Calu3 (cell line): ENCODE results near the gene PHC2. TPM values are rescaled to one million over a fixed set of nuclear protein-coding genes. Genes with fewer than 3 reads are reported as not detected.
"Not testable (repeated sequence)": the region's sequence is repeated elsewhere in the genome, so short reads cannot be mapped to it uniquely, and the experiment has no call there.

Source experiments
- BruUV-seq: library from RNA; stranded (reverse); fragments of 400-500 nt; replicated peaks from 2 replicates; lab custom pipeline; 2021; lab: Mats Ljungman, UMichigan
- CTCF ChIA-PET: fragments of 300-600 bp; sonication (Branson Sonifier 250); formaldehyde crosslinking; loops from one replicate; lab custom pipeline; 2022; ENCODE audit warnings: antibody characterized with exemption; lab: Charles Lee
- DNase-seq: peaks from one replicate; pipeline ENCODE4 v3.0.0; 2022
- H3K27ac Mint-ChIP-seq: one replicate; pipeline ENCODE4 v1.8.0; 2022; ENCODE audit warnings: mixed read lengths; ENCODE audit not compliant: unreplicated experiment
- H3K27me3 Mint-ChIP-seq: one replicate; pipeline ENCODE4 v1.8.0; 2022; ENCODE audit warnings: mixed read lengths; ENCODE audit not compliant: unreplicated experiment
- H3K36me3 Mint-ChIP-seq: one replicate; pipeline ENCODE4 v1.8.0; 2022; ENCODE audit warnings: mild to moderate bottlenecking, moderate library complexity, mixed read lengths; ENCODE audit not compliant: insufficient read depth, unreplicated experiment
- H3K4me1 Mint-ChIP-seq: one replicate; pipeline ENCODE4 v1.8.0; 2022; ENCODE audit warnings: mild to moderate bottlenecking, low read depth, mixed read lengths; ENCODE audit not compliant: unreplicated experiment
- H3K4me3 Mint-ChIP-seq: one replicate; pipeline ENCODE4 v1.8.0; 2022; ENCODE audit warnings: mild to moderate bottlenecking, low read depth, moderate library complexity, mixed read lengths; ENCODE audit not compliant: unreplicated experiment
- H3K9me3 Mint-ChIP-seq: one replicate; pipeline ENCODE4 v1.8.0; 2022; ENCODE audit warnings: low read depth, mixed read lengths; ENCODE audit not compliant: unreplicated experiment
- intact Hi-C: fragments of 100-400 bp; cut with micrococcal nuclease; formaldehyde crosslinking; loops from one replicate; pipeline ENCODE4 v1.10.0; 2022; ENCODE audit not compliant: unreplicated experiment
- total RNA-seq: library from RNA; stranded (reverse); gene quantifications from 2 replicates; pipeline ENCODE4 v1.2.3, GENCODE V29; 2022
- TF ChIP-seq, protein P1 (sequence below): fragments of 200-600 bp; IDR thresholded peaks from one replicate; pipeline ENCODE4 v1.8.0; 2022; ENCODE audit warnings: antibody characterized with exemption; ENCODE audit not compliant: unreplicated experiment

Gene PHC2
- total RNA-seq, 1 experiment from 2014 or later, result 59.5 TPM

DNA sequence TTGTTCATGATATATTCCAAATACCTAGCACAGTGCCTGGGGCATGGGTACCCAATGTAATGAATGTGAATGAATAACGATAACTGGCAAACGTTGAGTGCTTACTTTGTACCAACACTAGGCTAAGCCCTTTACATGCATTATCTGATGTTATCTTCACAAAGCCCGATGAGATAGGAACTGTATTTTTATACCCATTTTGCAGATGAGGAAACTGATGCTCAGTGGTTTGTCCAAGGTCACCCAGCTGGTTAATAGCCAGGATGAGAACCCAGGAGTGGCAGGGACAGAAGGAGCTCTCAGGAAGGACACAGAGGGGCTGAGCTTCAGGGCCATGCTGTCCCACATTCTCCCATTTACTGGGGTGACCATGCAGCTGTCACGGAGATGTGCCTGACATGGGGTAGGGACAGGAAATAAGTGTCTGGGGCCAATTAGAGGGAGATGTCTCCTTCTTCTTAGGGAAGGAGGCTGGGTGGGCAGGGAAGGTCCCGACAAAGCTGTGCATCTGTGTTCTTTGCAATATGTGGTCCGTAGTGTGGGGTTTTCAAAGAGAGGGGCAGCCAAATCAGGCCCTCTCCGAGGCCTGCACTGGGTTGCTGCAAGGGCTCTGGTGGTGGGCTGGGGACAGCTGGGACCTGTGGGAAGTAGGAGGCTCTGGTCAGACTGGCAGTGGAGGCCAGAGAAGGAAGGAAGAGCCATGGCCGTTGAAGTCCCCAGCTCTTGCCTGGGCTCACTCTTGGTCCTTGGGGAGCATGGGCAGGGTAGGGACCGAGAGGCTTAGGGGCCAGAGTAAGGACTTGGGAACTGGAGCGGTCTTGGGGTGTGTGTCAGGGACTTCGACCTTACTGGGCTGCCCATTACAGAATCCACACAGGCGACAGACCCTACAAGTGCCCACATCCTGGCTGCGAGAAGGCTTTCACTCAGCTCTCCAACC, 136.6 kb downstream of the PHC2 start:
- no peak for DNase-seq
- TF ChIP-seq, protein P1, sequence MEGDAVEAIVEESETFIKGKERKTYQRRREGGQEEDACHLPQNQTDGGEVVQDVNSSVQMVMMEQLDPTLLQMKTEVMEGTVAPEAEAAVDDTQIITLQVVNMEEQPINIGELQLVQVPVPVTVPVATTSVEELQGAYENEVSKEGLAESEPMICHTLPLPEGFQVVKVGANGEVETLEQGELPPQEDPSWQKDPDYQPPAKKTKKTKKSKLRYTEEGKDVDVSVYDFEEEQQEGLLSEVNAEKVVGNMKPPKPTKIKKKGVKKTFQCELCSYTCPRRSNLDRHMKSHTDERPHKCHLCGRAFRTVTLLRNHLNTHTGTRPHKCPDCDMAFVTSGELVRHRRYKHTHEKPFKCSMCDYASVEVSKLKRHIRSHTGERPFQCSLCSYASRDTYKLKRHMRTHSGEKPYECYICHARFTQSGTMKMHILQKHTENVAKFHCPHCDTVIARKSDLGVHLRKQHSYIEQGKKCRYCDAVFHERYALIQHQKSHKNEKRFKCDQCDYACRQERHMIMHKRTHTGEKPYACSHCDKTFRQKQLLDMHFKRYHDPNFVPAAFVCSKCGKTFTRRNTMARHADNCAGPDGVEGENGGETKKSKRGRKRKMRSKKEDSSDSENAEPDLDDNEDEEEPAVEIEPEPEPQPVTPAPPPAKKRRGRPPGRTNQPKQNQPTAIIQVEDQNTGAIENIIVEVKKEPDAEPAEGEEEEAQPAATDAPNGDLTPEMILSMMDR, result no peak
- Mint-ChIP-seq H3K36me3 (no peaks in the 10 kb centered on the region), H3K27ac (no peak overlapping the region), H3K4me1 (no peaks in the 10 kb centered on the region), H3K9me3 (no peaks in the 10 kb centered on the region), H3K4me3 (no peak overlapping the region), H3K27me3 (no peaks in the 10 kb centered on the region)
- CTCF ChIA-PET, result interaction anchor here (1.4 kb wide), 1 partner anchor 26 kb away, joined by 3 read pairs; the partner anchor contains the start of gene A3GALT2
- no TSS peak for BruUV-seq
- intact Hi-C loops, result loop anchor here (1.0 to 5.0 kb wide), 6 partner anchors 73 to 318 kb away; no protein-coding TSS in a partner anchor

DNA sequence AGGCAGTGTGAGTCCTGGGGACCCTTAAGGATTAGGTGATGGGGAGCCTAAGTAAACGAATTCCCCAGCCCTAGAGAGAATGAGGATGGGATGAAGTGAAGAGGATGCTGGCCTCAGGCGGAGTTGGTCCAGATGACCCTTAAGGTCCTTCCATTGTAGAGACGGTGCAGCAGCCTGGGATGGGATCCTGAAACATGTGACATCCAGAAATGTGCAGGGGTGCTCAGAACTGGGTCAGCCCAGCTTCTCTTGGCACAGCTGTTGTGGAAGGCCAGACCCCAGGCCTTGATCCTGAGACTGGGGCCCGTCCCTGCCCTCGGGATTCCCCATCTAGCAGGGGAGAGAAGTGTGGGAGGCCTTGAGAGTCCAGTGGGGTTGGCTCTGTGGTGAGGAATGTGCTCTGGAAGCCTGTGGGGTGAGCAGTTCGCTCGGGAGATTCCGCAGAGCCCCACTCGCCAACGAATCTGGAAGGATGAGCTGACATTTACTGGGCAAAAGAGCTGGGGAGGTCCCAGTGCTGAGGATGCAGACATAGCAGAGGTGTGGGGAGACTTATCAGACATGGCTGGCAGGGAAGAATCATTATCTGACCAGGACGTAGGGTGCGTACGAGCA, 138.1 kb downstream of the PHC2 start:
- no TSS peak for BruUV-seq
- no peaks in the 10 kb centered on the region for H3K36me3 Mint-ChIP-seq
- CTCF ChIA-PET, result no interaction called here

DNA sequence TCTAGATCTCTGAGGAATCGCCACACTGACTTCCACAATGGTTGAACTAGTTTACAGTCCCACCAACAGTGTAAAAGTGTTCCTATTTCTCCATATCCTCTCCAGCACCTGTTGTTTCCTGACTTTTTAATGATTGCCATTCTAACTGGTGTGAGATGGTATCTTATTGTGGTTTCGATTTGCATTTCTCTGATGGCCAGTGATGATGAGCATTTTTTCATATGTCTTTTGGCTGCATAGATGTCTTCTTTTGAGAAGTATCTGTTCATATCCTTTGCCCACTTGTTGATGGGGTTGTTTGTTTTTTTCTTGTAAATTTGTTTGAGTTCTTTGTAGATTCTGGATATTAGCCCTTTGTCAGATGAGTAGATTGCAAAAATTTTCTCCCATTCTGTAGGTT, 140.3 kb downstream of the PHC2 start:
- H3K27ac Mint-ChIP-seq, BruUV-seq, H3K4me3 Mint-ChIP-seq, intact Hi-C loops, H3K36me3 Mint-ChIP-seq, DNase-seq, H3K27me3 Mint-ChIP-seq, H3K4me1 Mint-ChIP-seq, H3K9me3 Mint-ChIP-seq, CTCF ChIA-PET: not testable (repeated sequence)

More for the DNA sequence above, 138.1 kb downstream of the PHC2 start:
- DNase-seq, result no peak
- Mint-ChIP-seq H3K27me3 (no peaks in the 10 kb centered on the region), H3K9me3 (no peaks in the 10 kb centered on the region), H3K4me1 (no peaks in the 10 kb centered on the region), H3K4me3 (no peak overlapping the region), H3K27ac (no peak overlapping the region)
- intact Hi-C loops, result no loop called here
- TF ChIP-seq, protein P1, result no peak

DNA sequence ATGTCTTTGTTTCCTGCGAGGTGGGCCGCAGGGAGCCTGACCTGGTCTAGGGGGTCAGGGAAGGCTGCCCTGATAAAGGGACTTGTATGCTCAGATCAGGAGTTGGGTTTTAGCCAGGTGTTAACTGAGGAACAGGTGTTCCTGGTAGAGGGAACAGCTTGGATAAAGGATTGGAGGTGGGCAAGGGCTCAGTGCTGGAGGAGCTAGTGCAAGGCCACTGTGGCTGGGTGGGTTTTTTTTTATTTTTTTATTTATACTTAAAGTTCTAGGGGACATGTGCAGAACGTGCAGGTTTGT, 141.1 kb downstream of the PHC2 start:
- H3K9me3 Mint-ChIP-seq, result no peaks in the 10 kb centered on the region
- H3K4me3 Mint-ChIP-seq, result no peak overlapping the region
- no peak overlapping the region for H3K27ac Mint-ChIP-seq
- TF ChIP-seq, protein P1, result no peak
- no peaks in the 10 kb centered on the region for H3K27me3 Mint-ChIP-seq
- H3K4me1 Mint-ChIP-seq, result no peaks in the 10 kb centered on the region
- DNase-seq, result no peak
- CTCF ChIA-PET, result no interaction called here
- intact Hi-C loops, result no loop called here
- BruUV-seq, result no TSS peak
- H3K36me3 Mint-ChIP-seq, result no peaks in the 10 kb centered on the region
